ENCODE results near the gene TEAD3.
A peak's percentile ranks its signal among the peaks of the same experiment; 100 is the strongest.
"Not testable (repeated sequence)": the region's sequence is repeated elsewhere in the genome, so short reads cannot be mapped to it uniquely, and the experiment has no call there.

Gene TEAD3

DNA sequence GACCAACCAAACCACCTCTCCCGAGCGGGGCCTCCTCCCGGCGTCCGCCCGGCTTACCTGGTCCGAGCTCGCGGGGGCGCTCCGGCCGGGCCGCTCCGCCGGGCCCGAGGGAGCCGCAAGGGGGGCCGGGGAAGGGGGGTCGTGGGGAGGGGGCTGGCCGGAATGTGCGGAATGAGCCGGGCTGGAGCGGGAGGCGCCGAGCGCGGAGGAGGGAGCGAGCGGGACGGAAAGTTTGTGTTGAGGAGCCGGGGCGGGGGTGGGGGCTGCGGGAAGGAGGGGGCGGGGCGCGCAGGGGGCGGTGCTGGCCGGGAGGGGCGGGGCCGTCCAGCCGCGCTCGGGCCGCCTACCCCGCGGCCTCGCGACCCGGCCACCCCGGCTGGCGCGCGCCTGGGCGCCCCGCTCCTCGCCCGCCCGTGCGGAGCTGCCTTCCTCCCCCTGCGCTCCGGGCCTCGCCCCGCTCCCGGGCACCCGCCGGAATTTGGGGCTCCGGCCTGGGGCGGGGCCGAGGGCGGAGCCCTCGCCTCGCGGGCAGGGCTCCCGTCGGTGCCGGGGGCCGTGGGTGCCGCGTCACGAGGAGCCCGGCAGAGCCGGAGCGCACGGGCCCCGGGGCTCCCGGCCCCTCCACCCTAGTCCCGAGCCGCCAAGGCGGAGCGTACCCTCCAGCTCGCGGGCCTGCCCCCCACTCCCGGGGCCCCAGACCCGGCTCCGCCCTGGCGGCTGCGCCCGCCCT, at the start of gene TEAD3:
TEAD3 (minus strand) TSS at position 239 of the 730 bp plus-strand sequence.
- peaks cover 84% of the 10 kb centered on the region for H3K27me3 Mint-ChIP-seq
- peaks cover 16% of the 10 kb centered on the region for H3K4me1 Mint-ChIP-seq
- peak within 1 kb of the TSS; percentile 78 for H3K4me3 Mint-ChIP-seq
- DNase-seq = peak; percentile 69
- CTCF ChIA-PET = interaction anchor here (1.3 to 1.4 kb wide), 2 partner anchors 27 to 155 kb away, joined by 3 to 5 read pairs; partner anchors contain the start of gene PPARD
- H3K27ac Mint-ChIP-seq = no peak within 1 kb of the TSS
- H3K9me3 Mint-ChIP-seq = no peaks in the 10 kb centered on the region
- no peaks in the 10 kb centered on the region for H3K36me3 Mint-ChIP-seq

DNA sequence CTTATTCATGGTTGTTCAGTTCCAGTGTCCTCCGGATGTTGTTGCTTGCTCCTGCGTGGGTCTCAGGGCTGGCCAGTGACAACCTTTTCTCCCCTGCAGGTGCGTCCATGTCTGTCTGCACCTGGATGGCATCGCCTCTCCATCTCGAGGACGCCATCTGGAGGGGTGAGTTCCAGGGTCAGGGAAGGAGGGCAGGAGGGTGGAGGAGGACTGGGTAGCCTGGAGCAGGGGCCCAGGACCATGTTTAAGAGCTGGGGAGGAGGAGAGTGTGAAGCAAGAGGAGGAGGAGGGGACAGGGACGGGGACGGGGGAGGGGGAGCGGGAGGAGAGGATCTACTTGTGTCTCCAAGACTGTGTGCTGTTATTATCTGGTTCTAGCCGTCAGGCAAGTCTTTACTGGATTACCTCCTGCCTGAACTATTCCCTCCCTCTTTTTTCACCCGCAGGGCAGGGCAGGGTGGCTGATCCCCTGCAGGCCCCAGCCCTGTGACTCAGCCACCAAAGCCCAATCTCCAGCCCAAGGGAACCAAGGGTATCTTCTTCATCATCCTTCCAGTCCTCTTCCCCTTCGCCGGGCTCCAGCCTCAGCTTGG, 48.0 kb upstream of the TEAD3 start:
- peaks cover 2% of the 10 kb centered on the region for H3K9me3 Mint-ChIP-seq
- peaks cover 22% of the 10 kb centered on the region for H3K27me3 Mint-ChIP-seq
- no peak overlapping the region for H3K4me3 Mint-ChIP-seq
- CTCF ChIA-PET = interaction anchor here (1.0 to 1.3 kb wide), 2 partner anchors 9 to 34 kb away, joined by 3 read pairs; no protein-coding TSS in a partner anchor
- peaks cover 4% of the 10 kb centered on the region for H3K4me1 Mint-ChIP-seq
- peaks cover 2% of the 10 kb centered on the region for H3K36me3 Mint-ChIP-seq
- DNase-seq = no peak
- H3K27ac Mint-ChIP-seq = no peak overlapping the region

DNA sequence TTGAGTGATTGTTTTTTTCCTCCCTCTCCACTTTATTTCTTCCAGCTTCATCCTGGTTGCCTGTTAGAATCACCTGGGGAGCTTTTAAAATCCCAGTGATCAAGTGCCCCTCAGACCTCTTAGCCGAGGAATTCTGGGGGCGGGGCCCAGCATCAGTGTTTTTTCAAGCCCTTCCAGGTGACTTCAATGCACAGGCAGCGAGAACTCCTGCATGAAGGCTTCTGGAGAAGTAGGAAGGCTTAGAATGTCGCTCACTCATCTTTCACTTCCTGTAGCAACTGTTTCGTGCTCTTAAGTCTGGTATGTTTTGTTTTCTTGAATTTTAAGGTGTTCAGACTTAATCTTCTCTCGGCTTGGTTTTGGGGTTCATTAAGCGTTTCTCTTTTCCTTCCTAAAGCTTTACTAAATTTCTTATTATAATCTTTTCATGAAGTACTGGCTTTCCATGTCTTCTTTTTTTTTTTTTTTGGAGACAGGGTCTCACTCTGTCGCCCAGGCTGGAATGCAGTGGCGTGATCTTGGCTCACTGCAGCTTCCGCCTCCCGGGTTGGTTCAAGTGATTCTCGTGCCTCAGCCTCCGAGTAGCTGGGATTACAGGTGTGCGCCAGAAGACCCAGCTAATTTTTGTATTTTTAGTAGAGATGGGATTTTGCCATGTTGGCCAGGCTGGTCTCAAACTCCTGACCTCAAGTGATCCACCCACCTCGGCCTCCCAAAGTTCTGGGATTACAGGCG, 46.7 kb upstream of the TEAD3 start:
- no peak for DNase-seq
- Mint-ChIP-seq H3K27me3 (peaks cover 19% of the 10 kb centered on the region), H3K4me1 (peaks cover 4% of the 10 kb centered on the region), H3K36me3 (no peaks in the 10 kb centered on the region), H3K27ac (no peak overlapping the region), H3K9me3 (no peaks in the 10 kb centered on the region), H3K4me3 (no peak overlapping the region)
- CTCF ChIA-PET = interaction anchor here (1.0 to 1.6 kb wide), 3 partner anchors 8 to 20 kb away, joined by 3 to 7 read pairs (median 3); no protein-coding TSS in a partner anchor

DNA sequence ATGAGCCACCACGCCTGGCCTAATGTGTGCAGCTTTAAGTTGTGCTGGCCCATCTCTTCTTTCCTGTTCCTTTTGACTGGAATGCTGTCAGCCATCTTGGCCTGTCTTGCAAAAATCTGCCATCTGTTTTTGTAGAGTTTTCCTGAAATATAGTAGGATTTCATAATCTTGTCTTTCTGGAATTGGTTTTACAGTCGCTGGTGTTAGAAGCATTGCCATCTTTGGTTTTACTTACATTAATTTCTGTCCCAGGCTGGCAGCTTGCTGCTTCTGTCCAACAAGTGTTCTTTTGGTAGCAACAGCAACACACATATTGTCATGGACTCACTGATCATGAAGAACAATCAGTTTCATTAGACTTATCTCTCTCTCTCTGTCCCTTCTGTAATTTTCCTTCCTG, 45.0 kb upstream of the TEAD3 start:
- CTCF ChIA-PET = interaction anchor here (0.5 to 2.6 kb wide), 2 partner anchors 19 to 211 kb away, joined by 3 to 10 read pairs; no protein-coding TSS in a partner anchor
- no peak overlapping the region for H3K4me3 Mint-ChIP-seq
- H3K9me3 Mint-ChIP-seq = no peaks in the 10 kb centered on the region
- peaks cover 19% of the 10 kb centered on the region for H3K27me3 Mint-ChIP-seq
- H3K4me1 Mint-ChIP-seq = peaks cover 4% of the 10 kb centered on the region
- no peak for DNase-seq
- H3K27ac Mint-ChIP-seq = no peak overlapping the region
- no peaks in the 10 kb centered on the region for H3K36me3 Mint-ChIP-seq

DNA sequence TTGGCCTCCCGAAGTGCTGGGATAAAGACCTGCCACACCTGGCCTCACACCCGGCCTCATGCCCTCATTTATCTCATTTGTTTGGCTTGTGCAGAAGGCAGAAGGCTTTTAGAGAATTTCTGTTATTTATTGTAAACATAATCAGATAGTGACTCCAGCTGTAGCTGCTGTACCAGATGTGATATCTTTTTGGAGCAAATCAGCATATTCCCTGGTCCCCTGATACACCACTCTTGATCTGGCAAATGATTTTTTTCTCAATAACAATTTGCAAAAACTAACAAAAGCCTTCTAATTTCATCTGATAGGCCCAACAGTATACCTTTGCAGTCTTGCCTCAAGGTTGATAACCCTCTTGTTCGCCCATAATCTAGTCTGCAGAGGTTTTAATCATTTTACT, 42.3 kb upstream of the TEAD3 start:
- H3K4me1 Mint-ChIP-seq = peaks cover 7% of the 10 kb centered on the region
- peaks cover 29% of the 10 kb centered on the region for H3K27me3 Mint-ChIP-seq
- H3K9me3 Mint-ChIP-seq = no peaks in the 10 kb centered on the region
- no peaks in the 10 kb centered on the region for H3K36me3 Mint-ChIP-seq
- DNase-seq = no peak
- CTCF ChIA-PET = interaction anchor here (1.4 to 1.9 kb wide), 3 partner anchors 12 to 30 kb away, joined by 4 to 6 read pairs (median 4); no protein-coding TSS in a partner anchor
- H3K4me3 Mint-ChIP-seq = no peak overlapping the region
- H3K27ac Mint-ChIP-seq = no peak overlapping the region

DNA sequence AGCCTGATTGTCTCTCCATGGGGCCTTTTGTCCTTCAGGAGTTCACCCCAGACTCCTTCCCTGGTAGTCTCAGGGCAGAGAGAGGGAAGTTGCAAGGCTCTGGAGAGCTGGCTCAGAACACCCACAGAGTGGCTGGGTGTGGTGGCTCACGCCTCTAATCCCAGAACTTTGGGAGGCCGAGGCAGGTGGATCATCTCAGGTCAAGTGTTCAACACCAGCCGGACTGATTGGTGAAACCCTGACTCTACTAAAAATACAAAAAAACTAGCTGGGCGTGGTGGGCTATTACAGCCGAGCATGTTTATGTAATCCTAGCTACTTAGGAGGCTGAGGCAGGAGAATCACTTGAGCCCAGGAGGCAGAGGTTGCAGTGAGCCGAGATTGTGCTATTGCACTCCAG, 39.0 kb upstream of the TEAD3 start:
- CTCF ChIA-PET = interaction anchor here (1.7 to 1.9 kb wide), 2 partner anchors 13 to 201 kb away, joined by 5 to 6 read pairs; partner anchors contain the start of gene ARMC12
- H3K27ac Mint-ChIP-seq, H3K9me3 Mint-ChIP-seq, DNase-seq, H3K36me3 Mint-ChIP-seq, H3K4me3 Mint-ChIP-seq, H3K4me1 Mint-ChIP-seq: not testable (repeated sequence)
- peaks cover 45% of the 10 kb centered on the region for H3K27me3 Mint-ChIP-seq

DNA sequence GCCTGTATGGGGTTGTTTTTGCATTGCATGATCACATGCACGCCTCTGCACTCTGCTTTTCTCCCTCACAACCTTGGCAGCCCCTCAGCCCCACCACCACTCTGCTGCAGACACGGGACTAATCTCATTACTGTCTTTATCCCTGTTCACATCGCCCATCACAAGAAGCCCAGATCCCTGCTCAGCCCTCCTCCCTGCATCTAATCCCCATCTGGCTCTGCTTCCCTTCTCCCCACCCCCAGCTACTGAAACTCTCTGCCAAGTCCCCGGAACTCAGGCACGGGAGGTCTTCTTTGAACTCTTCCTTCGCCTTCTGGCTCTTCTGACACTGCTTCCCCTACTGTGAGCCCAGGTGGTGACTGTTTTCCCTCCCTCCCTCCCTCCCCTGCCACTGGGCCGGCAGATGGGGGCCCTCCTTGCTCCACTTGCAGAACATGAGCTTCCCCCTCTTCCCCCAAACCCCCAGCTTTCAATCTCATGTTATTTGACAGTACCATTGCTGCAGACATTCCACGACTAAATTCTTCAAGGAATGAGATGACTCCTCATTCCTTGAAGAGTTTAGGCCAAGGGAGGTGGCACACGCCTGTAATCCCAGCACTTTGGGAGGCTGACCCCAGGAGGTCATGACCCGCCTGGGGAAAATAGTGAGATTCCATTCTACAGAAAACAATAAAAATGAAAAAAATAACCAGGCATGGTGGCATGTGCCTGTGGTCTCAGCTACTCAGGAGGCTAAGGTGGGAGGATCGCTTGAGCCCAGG, 37.7 kb upstream of the TEAD3 start:
- Mint-ChIP-seq H3K4me1 (peaks cover 4% of the 10 kb centered on the region), H3K27me3 (peaks cover 45% of the 10 kb centered on the region), H3K9me3 (no peaks in the 10 kb centered on the region), H3K36me3 (no peaks in the 10 kb centered on the region), H3K27ac (no peak overlapping the region), H3K4me3 (no peak overlapping the region)
- no peak for DNase-seq
- CTCF ChIA-PET = interaction anchor here (1.7 kb wide), 1 partner anchor 12 kb away, joined by 5 read pairs; no protein-coding TSS in a partner anchor

DNA sequence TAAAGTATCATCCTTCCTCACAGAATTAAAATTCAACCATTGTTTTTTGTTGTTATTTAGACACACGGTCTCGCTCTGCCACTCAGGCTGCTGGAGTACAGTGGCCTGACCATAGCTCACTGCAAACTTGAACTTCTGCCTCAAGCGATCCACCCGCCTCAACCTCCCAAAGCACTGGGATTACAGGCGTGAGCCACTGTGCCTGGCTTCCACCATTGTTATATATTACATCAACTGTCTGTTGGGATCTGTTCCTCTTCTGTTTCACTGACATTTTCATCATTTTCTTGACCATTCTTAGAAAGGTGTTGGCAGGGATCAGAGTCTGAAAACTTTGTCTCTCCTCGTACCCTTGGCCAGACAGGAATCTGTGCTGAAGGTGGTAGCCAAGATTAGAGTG, 37.1 kb upstream of the TEAD3 start:
- CTCF ChIA-PET = interaction anchor here (1.6 kb wide), 1 partner anchor 18 kb away, joined by 8 read pairs; no protein-coding TSS in a partner anchor
- Mint-ChIP-seq H3K4me3 (no peak overlapping the region), H3K27me3 (peaks cover 45% of the 10 kb centered on the region), H3K27ac (no peak overlapping the region), H3K9me3 (no peaks in the 10 kb centered on the region), H3K36me3 (no peaks in the 10 kb centered on the region), H3K4me1 (peaks cover 4% of the 10 kb centered on the region)
- DNase-seq = no peak

DNA sequence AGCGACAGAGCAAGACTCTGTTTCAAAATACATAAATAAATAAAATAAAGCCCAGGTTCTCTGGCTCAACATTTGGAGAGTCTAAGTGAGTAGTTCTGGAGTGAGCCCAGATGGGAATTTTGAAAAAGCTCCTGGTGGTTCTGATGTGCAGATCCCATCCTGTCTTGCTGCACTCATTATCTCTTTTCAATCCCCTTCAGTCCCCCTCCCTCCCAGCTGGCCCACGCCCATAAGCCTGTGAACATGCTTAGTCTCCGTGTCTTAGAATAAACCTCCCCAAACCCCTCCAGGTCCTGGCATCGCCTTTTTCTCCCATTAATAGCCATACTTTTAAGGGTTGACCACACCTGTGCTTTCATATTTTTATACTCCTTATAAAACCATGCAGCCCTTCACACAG, 35.2 kb upstream of the TEAD3 start:
- no peak for DNase-seq
- no peaks in the 10 kb centered on the region for H3K36me3 Mint-ChIP-seq
- H3K27ac Mint-ChIP-seq = no peak overlapping the region
- H3K4me1 Mint-ChIP-seq = peaks cover 4% of the 10 kb centered on the region
- H3K9me3 Mint-ChIP-seq = no peaks in the 10 kb centered on the region
- CTCF ChIA-PET = interaction anchor here (1.5 kb wide), 1 partner anchor 9 kb away, joined by 7 read pairs; no protein-coding TSS in a partner anchor
- no peak overlapping the region for H3K4me3 Mint-ChIP-seq
- H3K27me3 Mint-ChIP-seq = peaks cover 55% of the 10 kb centered on the region

DNA sequence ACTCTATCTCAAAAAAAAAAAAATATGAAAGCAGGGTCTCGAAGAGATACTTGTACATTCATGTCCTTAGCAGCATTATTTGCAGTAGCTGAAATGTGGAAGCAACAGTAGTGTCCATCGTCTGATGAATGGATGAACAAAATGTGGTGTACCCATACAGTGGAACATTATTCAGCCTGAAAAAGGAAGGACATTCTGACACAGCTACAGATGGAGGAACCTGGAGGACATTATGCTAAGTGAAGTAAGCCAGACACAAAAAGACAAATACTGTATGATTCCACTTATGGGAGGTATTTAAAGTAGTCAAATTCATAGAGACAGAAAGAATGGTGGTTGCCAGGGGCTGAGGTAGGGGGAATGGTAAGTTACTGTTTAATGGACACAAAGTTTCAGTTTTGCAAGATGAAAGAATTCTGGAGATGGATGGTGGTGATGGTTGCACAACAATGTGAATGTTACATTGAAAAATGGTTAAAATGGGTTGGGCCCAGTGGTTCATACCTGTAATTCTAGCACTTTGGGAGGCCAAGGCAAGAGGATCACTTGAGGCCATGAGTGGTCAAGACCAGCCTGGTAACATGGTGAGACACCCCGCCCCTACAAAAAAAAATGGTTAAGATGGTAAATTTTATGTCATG, 27.6 kb upstream of the TEAD3 start:
- peaks cover 40% of the 10 kb centered on the region for H3K27me3 Mint-ChIP-seq
- H3K4me1 Mint-ChIP-seq = peaks cover 19% of the 10 kb centered on the region
- DNase-seq = no peak
- no peak overlapping the region for H3K4me3 Mint-ChIP-seq
- H3K27ac Mint-ChIP-seq = no peak overlapping the region
- CTCF ChIA-PET = interaction anchor here (0.6 to 6.5 kb wide), 11 partner anchors 16 to 241 kb away, joined by 3 to 74 read pairs (median 4); partner anchors contain the start of gene ARMC12
- H3K36me3 Mint-ChIP-seq = no peaks in the 10 kb centered on the region
- no peaks in the 10 kb centered on the region for H3K9me3 Mint-ChIP-seq

DNA sequence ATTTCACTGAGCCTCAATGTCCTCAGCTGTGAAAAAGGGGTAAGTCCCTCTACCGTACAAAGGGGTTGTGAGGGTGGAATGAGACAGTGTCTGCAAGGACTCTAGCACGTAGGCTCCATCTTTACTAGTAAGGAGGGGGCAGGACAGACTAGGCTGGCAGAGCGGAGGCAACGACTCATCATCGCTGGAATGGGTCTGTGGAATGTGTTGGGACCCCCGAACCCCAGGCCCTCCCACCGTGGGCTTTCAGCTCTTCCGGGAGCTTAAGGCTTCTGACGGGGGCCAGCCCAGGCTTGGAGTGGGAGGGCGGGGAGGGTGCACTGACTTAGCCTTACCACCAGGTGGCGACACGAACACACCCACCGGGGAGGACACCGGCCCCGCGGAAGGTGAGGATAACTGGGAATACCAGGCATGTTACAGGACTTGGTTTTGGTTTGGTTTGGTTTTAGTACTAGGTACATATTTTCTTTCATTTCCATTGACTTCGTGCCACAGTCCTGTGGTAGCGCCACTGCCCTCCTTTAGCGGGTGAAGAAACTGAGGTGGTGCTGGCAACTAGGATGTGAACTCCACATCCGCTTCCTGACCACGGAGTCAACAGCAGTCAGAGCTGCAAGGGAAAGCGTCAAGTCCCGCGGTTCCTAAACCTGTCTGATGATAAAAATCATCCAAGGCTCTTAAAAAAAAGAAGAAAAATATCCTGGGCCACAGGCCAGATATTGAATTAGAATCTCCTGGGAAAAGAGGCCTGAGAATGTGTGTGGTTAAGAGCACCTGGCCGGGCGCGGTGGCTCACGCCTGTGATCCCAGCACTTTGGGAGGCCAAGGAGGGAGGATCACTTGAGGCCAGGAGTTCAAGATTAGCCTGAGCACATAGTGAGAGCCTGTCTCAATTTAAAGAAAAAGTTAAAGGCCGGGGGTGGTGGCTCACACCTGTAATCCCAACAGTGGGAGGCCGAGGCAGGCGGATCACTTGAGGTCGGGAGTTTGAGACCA, 26.1 kb upstream of the TEAD3 start:
- Mint-ChIP-seq H3K27ac (peak overlapping the region; percentile 83), H3K36me3 (no peaks in the 10 kb centered on the region), H3K27me3 (peaks cover 35% of the 10 kb centered on the region), H3K9me3 (no peaks in the 10 kb centered on the region), H3K4me1 (peaks cover 19% of the 10 kb centered on the region), H3K4me3 (peak overlapping the region; percentile 58)
- CTCF ChIA-PET = interaction anchor here (0.6 to 6.5 kb wide), 25 partner anchors 9 to 224 kb away, joined by 3 to 74 read pairs (median 4); partner anchors contain the start of gene ARMC12
- DNase-seq = peak; percentile 82

DNA sequence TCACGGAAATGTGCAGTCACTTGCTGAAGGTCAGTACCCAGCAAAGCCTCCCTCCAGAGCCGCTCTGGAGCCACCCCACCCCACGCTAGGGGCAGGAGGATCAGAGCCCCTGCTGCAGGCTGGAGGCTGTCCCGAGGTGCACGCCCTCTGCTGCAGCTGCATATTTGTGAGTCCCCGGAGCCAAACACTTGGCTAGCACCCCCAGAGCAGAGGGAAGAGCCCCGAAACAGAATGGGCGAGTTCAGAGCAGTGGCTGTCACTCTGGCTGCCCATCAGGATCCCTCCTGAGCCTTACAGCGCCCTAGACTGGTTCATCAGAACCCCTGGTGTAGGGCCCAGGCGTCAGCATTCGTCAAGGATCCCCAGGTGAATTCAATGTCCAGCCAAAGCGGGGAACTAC, 25.3 kb upstream of the TEAD3 start:
- Mint-ChIP-seq H3K9me3 (no peaks in the 10 kb centered on the region), H3K36me3 (no peaks in the 10 kb centered on the region), H3K4me1 (peaks cover 19% of the 10 kb centered on the region), H3K27me3 (peaks cover 30% of the 10 kb centered on the region), H3K27ac (no peak overlapping the region), H3K4me3 (no peak overlapping the region)
- CTCF ChIA-PET = interaction anchor here (0.8 to 6.5 kb wide), 15 partner anchors 13 to 220 kb away, joined by 3 to 74 read pairs (median 5); partner anchors contain the start of gene ARMC12
- DNase-seq = no peak

Measured in activated naive CD4-positive, alpha-beta T cell treated with anti-CD3 and anti-CD28 coated beads, Interleukin-2, amount 10 ng/mL, durations not matched to agents 7 days and 5 days (primary cell).